ENCODE measurements around the gene NOP58.

The NOP58 gene

DNA sequence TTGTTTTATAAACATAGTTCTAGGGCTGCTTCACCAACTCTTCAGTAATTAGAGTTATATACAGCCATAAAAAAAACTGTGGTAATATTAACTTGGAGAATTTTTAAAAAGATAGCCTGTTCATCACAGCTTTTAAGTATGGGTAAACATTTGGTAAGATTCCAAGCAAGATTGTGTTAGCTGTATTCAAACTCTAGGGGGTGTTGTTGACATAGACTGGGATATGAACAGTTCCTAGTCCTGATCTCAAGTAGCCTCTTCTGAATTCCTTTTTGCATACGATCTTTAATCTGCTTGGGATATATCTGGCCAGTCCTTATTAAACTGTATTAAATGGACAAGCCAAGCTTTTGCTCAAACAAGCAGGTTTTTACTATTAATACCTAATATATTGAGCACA is 13.4 kb downstream of the NOP58 start:
- peak; percentile 40 for DNase-seq (ENCODE audit: low read depth)
- no peak overlapping the region for H3K4me3 ChIP-seq (ENCODE audit: control insufficient read depth, low read depth, low read length)

GRCh38 chr2:202286595-202286994 is 21.0 kb downstream of the NOP58 start:
- no peak for DNase-seq (ENCODE audit: low read depth)

More for the DNA sequence above, 13.4 kb downstream of the NOP58 start:
- peak; percentile 55 for TF ChIP-seq CTCF (IDR thresholded peaks at IDR 0.05; ENCODE audit: control insufficient read depth, insufficient read depth, low read depth, low read length, missing control alignments)

DNA sequence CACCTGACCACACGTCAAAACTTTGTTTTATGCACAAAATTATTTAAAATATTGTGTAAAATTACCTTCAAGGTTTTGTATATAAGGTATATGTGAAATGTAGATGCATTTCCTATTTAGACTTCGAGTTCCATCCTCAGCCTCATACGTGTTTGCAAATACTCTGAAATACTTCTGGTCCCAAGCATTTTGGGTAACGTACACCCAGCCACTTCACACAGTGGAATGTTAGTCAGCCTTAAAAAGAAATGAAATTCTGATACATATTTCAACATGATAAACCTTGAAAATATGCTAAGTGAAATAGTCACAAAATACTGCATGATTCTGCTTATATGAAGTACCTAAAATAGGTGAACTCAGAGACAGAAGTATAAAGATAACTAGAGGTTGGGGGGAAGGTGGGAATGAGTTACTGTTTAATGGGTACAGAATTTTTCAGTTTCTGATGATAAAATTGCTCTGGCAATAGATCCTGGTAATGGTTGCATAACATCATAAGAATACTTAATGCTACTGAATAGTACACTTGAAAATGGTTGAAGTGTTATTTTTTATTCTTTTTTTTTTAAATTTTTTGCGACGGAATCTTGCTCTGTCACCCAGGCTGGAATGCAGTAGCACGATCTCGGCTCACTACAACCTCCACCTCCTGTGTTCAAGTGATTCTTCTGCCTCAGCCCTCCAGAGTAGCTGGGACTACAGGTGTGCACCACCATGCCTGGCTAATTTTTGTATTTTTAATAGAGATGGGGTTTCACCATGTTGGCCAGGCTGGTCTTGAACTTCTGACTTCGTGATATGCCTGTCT is 24.0 kb downstream of the NOP58 start:
- no peak for DNase-seq (ENCODE audit: low read depth)
- no peak for TF ChIP-seq CTCF (IDR thresholded peaks at IDR 0.05; ENCODE audit: control insufficient read depth, insufficient read depth, low read depth, low read length, missing control alignments)
- no peak overlapping the region for H3K4me3 ChIP-seq (ENCODE audit: control insufficient read depth, low read depth, low read length)

More at GRCh38 chr2:202286595-202286994, 21.0 kb downstream of the NOP58 start:
- no peak for TF ChIP-seq CTCF (IDR thresholded peaks at IDR 0.05; ENCODE audit: control insufficient read depth, insufficient read depth, low read depth, low read length, missing control alignments)
- H3K4me3 ChIP-seq (ENCODE audit: control insufficient read depth, low read depth, low read length) = no peak overlapping the region

DNA sequence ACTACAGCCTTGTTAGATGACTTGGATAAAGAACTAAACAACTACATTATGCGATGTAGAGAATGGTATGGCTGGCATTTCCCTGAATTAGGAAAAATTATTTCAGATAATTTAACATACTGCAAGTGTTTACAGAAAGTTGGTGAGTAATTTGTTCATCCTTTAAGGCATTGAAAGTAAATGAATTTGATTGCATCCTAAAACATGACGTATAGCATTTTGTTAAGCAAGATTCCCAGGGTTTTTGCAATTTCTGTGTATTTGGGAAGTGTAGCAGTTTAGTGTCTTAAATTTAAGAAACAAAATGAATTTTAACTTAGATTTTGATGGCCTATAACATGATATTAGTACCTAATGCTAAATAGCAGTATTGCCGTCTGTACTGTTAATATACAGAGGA is 24.8 kb downstream of the NOP58 start:
- H3K4me3 ChIP-seq (ENCODE audit: control insufficient read depth, low read depth, low read length) = no peak overlapping the region
- no peak for TF ChIP-seq CTCF (IDR thresholded peaks at IDR 0.05; ENCODE audit: control insufficient read depth, insufficient read depth, low read depth, low read length, missing control alignments)
- no peak for DNase-seq (ENCODE audit: low read depth)

DNA sequence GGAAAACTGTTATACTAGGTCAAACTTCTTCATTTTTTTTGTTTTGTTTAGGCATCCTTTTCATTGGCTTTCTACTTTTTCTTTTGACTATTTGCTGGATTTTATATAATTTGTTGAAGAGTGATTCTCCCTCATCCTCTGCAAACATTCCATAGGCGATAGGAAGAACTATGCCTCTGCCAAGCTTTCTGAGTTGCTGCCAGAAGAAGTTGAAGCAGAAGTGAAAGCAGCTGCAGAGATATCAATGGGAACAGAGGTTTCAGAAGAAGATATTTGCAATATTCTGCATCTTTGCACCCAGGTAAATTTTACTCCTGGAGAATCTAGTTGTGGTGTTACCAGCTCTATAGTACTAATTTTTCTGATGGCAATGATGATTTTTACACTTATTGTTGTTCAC is 25.4 kb downstream of the NOP58 start:
- H3K4me3 ChIP-seq (ENCODE audit: control insufficient read depth, low read depth, low read length) = no peak overlapping the region
- no peak for DNase-seq (ENCODE audit: low read depth)
- no peak for TF ChIP-seq CTCF (IDR thresholded peaks at IDR 0.05; ENCODE audit: control insufficient read depth, insufficient read depth, low read depth, low read length, missing control alignments)

- no peak for TF ChIP-seq CTCF (IDR thresholded peaks at IDR 0.05; ENCODE audit: control insufficient read depth, insufficient read depth, low read depth, low read length, missing control alignments)
- no peak for DNase-seq (ENCODE audit: low read depth)
- H3K4me3 ChIP-seq (ENCODE audit: control insufficient read depth, low read depth, low read length) = no peak overlapping the region
These were observed 34.1 kb downstream of the NOP58 start for GRCh38 chr2:202299712-202300111.

Data from AG09309 (cell line).